CD4-positive, CD25-positive, alpha-beta regulatory T cell (primary cell): ENCODE measurements around the gene PRLHR. TPM values are rescaled to one million over a fixed set of nuclear protein-coding genes. Genes with fewer than 3 reads are reported as not detected.

Source experiments
- ATAC-seq, 2 donors: fragments of 150-1000 bp; cut with Tn5 transposase; one replicate each; pipeline ENCODE4 v1.10.0; 2021; ENCODE audit warnings: low read depth in 2 of 2, moderate number of reproducible peaks in 2 of 2, moderate library complexity in 1 of 2
- DNase-seq, 3 donors: peaks; one replicate each; pipeline versions ENCODE4 v3.0.0 to v3.0.0-alpha.2; 2012 to 2022; ENCODE audit warnings: mixed read lengths in 1 of 3
- H3K27ac ChIP-seq: one replicate; pipeline ENCODE4 v1.7.0; 2013; ENCODE audit warnings: mild to moderate bottlenecking, low read length; ENCODE audit not compliant: insufficient read depth, poor library complexity, severe bottlenecking
- H3K27me3 ChIP-seq: one replicate; pipeline ENCODE4 v1.7.0; 2013; ENCODE audit warnings: low read length; ENCODE audit not compliant: control insufficient read depth, insufficient read depth
- H3K36me3 ChIP-seq: one replicate; pipeline ENCODE4 v1.7.0; 2013; ENCODE audit warnings: mild to moderate bottlenecking, low read length, moderate library complexity; ENCODE audit not compliant: control insufficient read depth, insufficient read depth
- H3K4me1 ChIP-seq: 2 replicates; pipeline ENCODE4 v1.7.0; 2013; ENCODE audit warnings: mild to moderate bottlenecking, low read length; ENCODE audit not compliant: insufficient read depth, control insufficient read depth, poor library complexity, severe bottlenecking
- H3K4me3 ChIP-seq: one replicate; pipeline ENCODE4 v1.7.0; 2013; ENCODE audit warnings: low read depth, mild to moderate bottlenecking, low read length, moderate library complexity
- H3K9me3 ChIP-seq, 2 experiments: 1 replicate in 1 of 2; 2 replicates in 1 of 2; pipeline ENCODE4 v1.7.0; 2013; ENCODE audit warnings: low read length in 2 of 2, mild to moderate bottlenecking in 1 of 2, moderate library complexity in 1 of 2; ENCODE audit not compliant: control insufficient read depth in 2 of 2
- H3K27ac Mint-ChIP-seq, 3 donors: one replicate each; pipeline ENCODE4 v1.8.0; 2020 to 2022; ENCODE audit warnings: mild to moderate bottlenecking in 3 of 3, mixed read lengths in 3 of 3, moderate library complexity in 2 of 3
- H3K27me3 Mint-ChIP-seq: one replicate; pipeline ENCODE4 v1.8.0; 2022; ENCODE audit warnings: mild to moderate bottlenecking, mixed read lengths
- H3K36me3 Mint-ChIP-seq: one replicate; pipeline ENCODE4 v1.8.0; 2020; ENCODE audit warnings: mixed read lengths
- H3K4me1 Mint-ChIP-seq, 4 donors: one replicate each; pipeline ENCODE4 v1.8.0; 2020 to 2022; ENCODE audit warnings: mixed read lengths in 4 of 4, mild to moderate bottlenecking in 1 of 4
- H3K4me3 Mint-ChIP-seq, 4 donors: one replicate each; pipeline ENCODE4 v1.8.0; 2020 to 2022; ENCODE audit warnings: mild to moderate bottlenecking in 4 of 4, mixed read lengths in 4 of 4, moderate library complexity in 3 of 4
- H3K9me3 Mint-ChIP-seq, 7 donors: one replicate each; pipeline ENCODE4 v1.8.0; 2020 to 2022; ENCODE audit warnings: mixed read lengths in 7 of 7, mild to moderate bottlenecking in 3 of 7, moderate library complexity in 2 of 7
- polyA plus RNA-seq, 4 donors: library from polyadenylated mRNA; unstranded; fragments of 300-500 nt; fragmentation: Illumina TruSeq; gene quantifications; one replicate each; pipeline ENCODE4 v1.2.3, GENCODE V29; 2021
- total RNA-seq: library from RNA; stranded (reverse); gene quantifications from one replicate; pipeline ENCODE4 v1.2.3, GENCODE V29; 2022

The PRLHR gene
- total and polyA plus RNA-seq, 5 donors from 2014 or later: not detected

GRCh38 chr10:118572256-118573041 lies 23.0 kb downstream of the PRLHR start:
- Histone ChIP-seq H3K9me3 (no peaks in the 10 kb centered on the region), H3K4me1 (no peaks in the 10 kb centered on the region), H3K27ac (no peak overlapping the region), H3K36me3 (no peaks in the 10 kb centered on the region), H3K4me3 (no peak overlapping the region), H3K27me3 (peaks cover 2% of the 10 kb centered on the region)
- no peaks in the 10 kb centered on the region for H3K9me3 Mint-ChIP-seq
- H3K4me3 Mint-ChIP-seq: no peak overlapping the region
- no peak for ATAC-seq
- peaks cover 23% of the 10 kb centered on the region for H3K27me3 Mint-ChIP-seq
- no peak overlapping the region for H3K27ac Mint-ChIP-seq
- H3K4me1 Mint-ChIP-seq: peaks cover 0 to 6% (median 0%) of the 10 kb centered on the region in 4 donors
- no peak for DNase-seq
- no peaks in the 10 kb centered on the region for H3K36me3 Mint-ChIP-seq

GRCh38 chr10:118571123-118571522 lies 24.3 kb downstream of the PRLHR start:
- Histone ChIP-seq H3K36me3 (no peaks in the 10 kb centered on the region), H3K27ac (no peak overlapping the region), H3K4me1 (no peaks in the 10 kb centered on the region), H3K27me3 (no peaks in the 10 kb centered on the region), H3K9me3 (no peaks in the 10 kb centered on the region), H3K4me3 (no peak overlapping the region)
- Mint-ChIP-seq H3K27me3 (peaks cover 23% of the 10 kb centered on the region), H3K9me3 (no peaks in the 10 kb centered on the region), H3K4me1 (peaks cover 0 to 6% (median 0%) of the 10 kb centered on the region in 4 donors), H3K27ac (no peak overlapping the region), H3K4me3 (no peak overlapping the region), H3K36me3 (no peaks in the 10 kb centered on the region)
- no peak for ATAC-seq
- DNase-seq: no peak

- H3K36me3 Mint-ChIP-seq: no peaks in the 10 kb centered on the region
- Histone ChIP-seq H3K36me3 (no peaks in the 10 kb centered on the region), H3K27ac (no peak overlapping the region), H3K9me3 (no peaks in the 10 kb centered on the region), H3K4me1 (no peaks in the 10 kb centered on the region), H3K27me3 (no peaks in the 10 kb centered on the region), H3K4me3 (no peak overlapping the region)
- H3K9me3 Mint-ChIP-seq: no peaks in the 10 kb centered on the region
- H3K27ac Mint-ChIP-seq: peak overlapping the region in 1 of 3 donors; percentile 12
- no peak overlapping the region for H3K4me3 Mint-ChIP-seq
- DNase-seq (no peak), ATAC-seq (no peak)
- peaks cover 23% of the 10 kb centered on the region for H3K27me3 Mint-ChIP-seq
- peaks cover 0 to 6% (median 0%) of the 10 kb centered on the region in 4 donors for H3K4me1 Mint-ChIP-seq
Observed at GRCh38 chr10:118570591-118570990, 24.9 kb downstream of the PRLHR start.

GRCh38 chr10:118569882-118570252 lies 25.6 kb downstream of the PRLHR start:
- no peaks in the 10 kb centered on the region for H3K36me3 ChIP-seq
- Mint-ChIP-seq H3K36me3 (no peaks in the 10 kb centered on the region), H3K27me3 (peaks cover 23% of the 10 kb centered on the region), H3K27ac (no peak overlapping the region), H3K4me3 (peak overlapping the region in 1 of 4 donors; percentile 63), H3K9me3 (no peaks in the 10 kb centered on the region), H3K4me1 (peaks cover 0 to 6% (median 0%) of the 10 kb centered on the region in 4 donors)
- H3K27ac ChIP-seq: no peak overlapping the region
- ATAC-seq (no peak), DNase-seq (no peak)
- no peaks in the 10 kb centered on the region for H3K9me3 ChIP-seq
- H3K4me1 ChIP-seq: no peaks in the 10 kb centered on the region
- H3K27me3 ChIP-seq: no peaks in the 10 kb centered on the region
- H3K4me3 ChIP-seq: no peak overlapping the region

GRCh38 chr10:118569241-118569881 lies 26.1 kb downstream of the PRLHR start:
- Mint-ChIP-seq H3K27me3 (peaks cover 18% of the 10 kb centered on the region), H3K4me3 (no peak overlapping the region), H3K9me3 (no peaks in the 10 kb centered on the region), H3K27ac (no peak overlapping the region), H3K36me3 (no peaks in the 10 kb centered on the region), H3K4me1 (peaks cover 0 to 6% (median 0%) of the 10 kb centered on the region in 4 donors)
- Histone ChIP-seq H3K9me3 (no peaks in the 10 kb centered on the region), H3K4me3 (no peak overlapping the region), H3K27me3 (no peaks in the 10 kb centered on the region), H3K4me1 (no peaks in the 10 kb centered on the region), H3K27ac (no peak overlapping the region), H3K36me3 (no peaks in the 10 kb centered on the region)
- no peak for DNase-seq
- no peak for ATAC-seq

- H3K4me3 ChIP-seq: no peak overlapping the region
- DNase-seq: peak; percentile 44 to 73 (median 72)
- peaks cover 0 to 6% (median 0%) of the 10 kb centered on the region in 4 donors for H3K4me1 Mint-ChIP-seq
- H3K36me3 Mint-ChIP-seq: no peaks in the 10 kb centered on the region
- peaks cover 2% of the 10 kb centered on the region for H3K27me3 ChIP-seq
- H3K4me3 Mint-ChIP-seq: no peak overlapping the region
- peak; percentile 31 to 61 for ATAC-seq
- no peaks in the 10 kb centered on the region for H3K9me3 Mint-ChIP-seq
- H3K27me3 Mint-ChIP-seq: peaks cover 23% of the 10 kb centered on the region
- H3K27ac ChIP-seq: no peak overlapping the region
- no peaks in the 10 kb centered on the region for H3K4me1 ChIP-seq
- no peaks in the 10 kb centered on the region for H3K36me3 ChIP-seq
- no peaks in the 10 kb centered on the region for H3K9me3 ChIP-seq
- peak overlapping the region in 1 of 3 donors; percentile 46 for H3K27ac Mint-ChIP-seq
Observed at GRCh38 chr10:118568327-118568848, 27.1 kb downstream of the PRLHR start.

- no peaks in the 10 kb centered on the region for H3K9me3 Mint-ChIP-seq
- Histone ChIP-seq H3K36me3 (no peaks in the 10 kb centered on the region), H3K4me1 (no peaks in the 10 kb centered on the region), H3K9me3 (no peaks in the 10 kb centered on the region), H3K27ac (no peak overlapping the region), H3K27me3 (peaks cover 2% of the 10 kb centered on the region), H3K4me3 (no peak overlapping the region)
- no peak for ATAC-seq
- peaks cover 0 to 6% (median 0%) of the 10 kb centered on the region in 4 donors for H3K4me1 Mint-ChIP-seq
- H3K27me3 Mint-ChIP-seq: peaks cover 23% of the 10 kb centered on the region
- H3K4me3 Mint-ChIP-seq: peak overlapping the region in 1 of 4 donors; percentile 31
- DNase-seq: no peak
- no peaks in the 10 kb centered on the region for H3K36me3 Mint-ChIP-seq
- H3K27ac Mint-ChIP-seq: no peak overlapping the region
Observed at GRCh38 chr10:118567701-118568248, 27.7 kb downstream of the PRLHR start.
